ENCODE results near the gene SPATA7. TPM values are rescaled to one million over a fixed set of nuclear protein-coding genes. Genes with fewer than 3 reads are reported as not detected.

SPATA7 gene
- total RNA-seq, 1 donor from 2014 or later: 18.9 TPM

GRCh38 chr14:88351966-88352691 lies 33.3 kb upstream of the SPATA7 start:
- H3K36me3 Mint-ChIP-seq (ENCODE audit: low read depth): no peaks in the 10 kb centered on the region
- peak overlapping the region; percentile 12 for H3K27ac Mint-ChIP-seq (ENCODE audit: unreplicated experiment)
- H3K27me3 Mint-ChIP-seq (ENCODE audit: low read depth): no peaks in the 10 kb centered on the region
- H3K4me3 Mint-ChIP-seq: no peak overlapping the region
- no peaks in the 10 kb centered on the region for H3K9me3 Mint-ChIP-seq
- no peak for DNase-seq (ENCODE audit: low read depth, low spot score)
- H3K4me1 Mint-ChIP-seq: peaks cover 24% of the 10 kb centered on the region
- TF ChIP-seq, protein P1, sequence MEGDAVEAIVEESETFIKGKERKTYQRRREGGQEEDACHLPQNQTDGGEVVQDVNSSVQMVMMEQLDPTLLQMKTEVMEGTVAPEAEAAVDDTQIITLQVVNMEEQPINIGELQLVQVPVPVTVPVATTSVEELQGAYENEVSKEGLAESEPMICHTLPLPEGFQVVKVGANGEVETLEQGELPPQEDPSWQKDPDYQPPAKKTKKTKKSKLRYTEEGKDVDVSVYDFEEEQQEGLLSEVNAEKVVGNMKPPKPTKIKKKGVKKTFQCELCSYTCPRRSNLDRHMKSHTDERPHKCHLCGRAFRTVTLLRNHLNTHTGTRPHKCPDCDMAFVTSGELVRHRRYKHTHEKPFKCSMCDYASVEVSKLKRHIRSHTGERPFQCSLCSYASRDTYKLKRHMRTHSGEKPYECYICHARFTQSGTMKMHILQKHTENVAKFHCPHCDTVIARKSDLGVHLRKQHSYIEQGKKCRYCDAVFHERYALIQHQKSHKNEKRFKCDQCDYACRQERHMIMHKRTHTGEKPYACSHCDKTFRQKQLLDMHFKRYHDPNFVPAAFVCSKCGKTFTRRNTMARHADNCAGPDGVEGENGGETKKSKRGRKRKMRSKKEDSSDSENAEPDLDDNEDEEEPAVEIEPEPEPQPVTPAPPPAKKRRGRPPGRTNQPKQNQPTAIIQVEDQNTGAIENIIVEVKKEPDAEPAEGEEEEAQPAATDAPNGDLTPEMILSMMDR (conservative IDR thresholded peaks at IDR 0.05): no peak

- Mint-ChIP-seq H3K27ac (ENCODE audit: unreplicated experiment) (no peak overlapping the region), H3K27me3 (ENCODE audit: low read depth) (no peaks in the 10 kb centered on the region), H3K4me3 (no peak overlapping the region), H3K4me1 (peaks cover 24% of the 10 kb centered on the region), H3K36me3 (ENCODE audit: low read depth) (no peaks in the 10 kb centered on the region), H3K9me3 (no peaks in the 10 kb centered on the region)
- DNase-seq (ENCODE audit: low read depth, low spot score): no peak
- TF ChIP-seq, protein P1 (conservative IDR thresholded peaks at IDR 0.05): no peak
Measured at GRCh38 chr14:88352698-88353097, 32.8 kb upstream of the SPATA7 start.

- Mint-ChIP-seq H3K27ac (ENCODE audit: unreplicated experiment) (no peak overlapping the region), H3K27me3 (ENCODE audit: low read depth) (no peaks in the 10 kb centered on the region), H3K36me3 (ENCODE audit: low read depth) (no peaks in the 10 kb centered on the region), H3K4me1 (peaks cover 18% of the 10 kb centered on the region), H3K9me3 (peaks cover 3% of the 10 kb centered on the region), H3K4me3 (no peak overlapping the region)
- TF ChIP-seq, protein P1 (conservative IDR thresholded peaks at IDR 0.05): no peak
- no peak for DNase-seq (ENCODE audit: low read depth, low spot score)
Measured at GRCh38 chr14:88354358-88354757, 31.1 kb upstream of the SPATA7 start.

- Mint-ChIP-seq H3K27me3 (ENCODE audit: low read depth) (no peaks in the 10 kb centered on the region), H3K36me3 (ENCODE audit: low read depth) (no peaks in the 10 kb centered on the region), H3K4me1 (peaks cover 28% of the 10 kb centered on the region), H3K27ac (ENCODE audit: unreplicated experiment) (no peak overlapping the region), H3K4me3 (no peak overlapping the region), H3K9me3 (peaks cover 3% of the 10 kb centered on the region)
- DNase-seq (ENCODE audit: low read depth, low spot score): no peak
- TF ChIP-seq, protein P1 (conservative IDR thresholded peaks at IDR 0.05): no peak
Measured at GRCh38 chr14:88359500-88359899, 26.0 kb upstream of the SPATA7 start.

- Mint-ChIP-seq H3K36me3 (ENCODE audit: low read depth) (no peaks in the 10 kb centered on the region), H3K27me3 (ENCODE audit: low read depth) (no peaks in the 10 kb centered on the region), H3K9me3 (peaks cover 3% of the 10 kb centered on the region), H3K4me3 (peak overlapping the region; percentile 17), H3K4me1 (peaks cover 44% of the 10 kb centered on the region), H3K27ac (ENCODE audit: unreplicated experiment) (peak overlapping the region; percentile 7)
- TF ChIP-seq, protein P1 (conservative IDR thresholded peaks at IDR 0.05): no peak
- no peak for DNase-seq (ENCODE audit: low read depth, low spot score)
Measured at GRCh38 chr14:88363644-88364043, 21.8 kb upstream of the SPATA7 start.

Measured in neural crest cell (in vitro differentiated cells).